Fibroblast of mammary gland (primary cell): ENCODE results near the gene DNAJC8.

Experiments
- DNase-seq: peaks from one replicate; pipeline ENCODE4 v3.0.0-alpha.2; 2010; ENCODE audit warnings: low read depth
- H3K4me3 ChIP-seq: 2 replicates; pipeline ENCODE4 v1.5.1; 2011; ENCODE audit warnings: low read depth, mild to moderate bottlenecking, low read length, moderate library complexity; ENCODE audit not compliant: control insufficient read depth
- CTCF ChIP-seq: conservative IDR thresholded peaks from 2 replicates; pipeline ENCODE4 v1.5.1; 2011; ENCODE audit warnings: low read depth, low read length, inconsistent platforms; ENCODE audit not compliant: control insufficient read depth, insufficient read depth

DNAJC8 gene

DNA sequence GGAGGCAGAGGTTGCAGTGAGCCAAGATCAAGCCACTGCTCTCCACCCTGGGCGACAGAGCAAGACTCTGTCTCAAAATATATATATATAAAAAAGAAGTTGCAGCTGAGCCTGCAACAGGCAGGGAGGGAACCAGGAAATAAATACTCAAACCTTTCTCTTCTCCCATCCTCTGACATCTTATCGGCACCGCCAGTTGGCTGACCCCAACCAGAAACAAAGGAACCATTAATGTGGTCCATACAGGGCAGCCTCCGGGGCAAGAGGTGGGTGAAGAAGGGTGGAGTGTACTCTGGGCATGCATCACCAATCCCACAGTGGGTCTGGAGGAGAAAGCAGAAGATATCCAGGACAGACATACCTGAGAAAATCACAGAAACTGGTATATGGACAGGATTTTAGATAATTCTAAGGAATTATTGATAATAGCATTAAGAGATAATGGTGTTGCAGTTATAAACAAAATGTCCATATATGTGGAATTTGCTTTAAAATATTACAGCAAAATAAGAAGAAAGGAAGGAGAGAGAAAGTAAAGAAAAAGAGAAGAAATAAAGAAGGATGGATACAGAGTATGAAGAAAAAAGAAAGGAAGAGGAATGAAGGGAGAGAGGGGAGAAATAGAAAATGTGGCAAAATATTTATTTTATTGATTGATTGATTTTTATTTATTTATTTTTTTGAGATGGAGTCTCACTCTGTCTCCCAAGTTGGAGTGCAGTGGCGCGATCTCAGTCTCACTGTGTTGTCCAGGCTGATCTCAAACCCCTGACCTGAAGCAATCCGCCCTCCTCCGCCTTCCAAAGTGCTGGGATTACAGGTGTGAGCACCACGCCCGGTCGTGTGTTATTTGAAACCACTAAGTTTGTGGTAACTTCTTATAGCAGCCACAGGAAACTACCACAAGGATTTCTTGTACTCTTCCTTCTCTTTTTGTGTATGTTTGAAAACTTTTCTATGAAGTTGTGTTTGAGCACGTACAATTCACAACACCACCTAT, 52.2 kb downstream of the DNAJC8 start:
- TF ChIP-seq CTCF, result no peak
- no peak for DNase-seq
- H3K4me3 ChIP-seq, result no peak overlapping the region

DNA sequence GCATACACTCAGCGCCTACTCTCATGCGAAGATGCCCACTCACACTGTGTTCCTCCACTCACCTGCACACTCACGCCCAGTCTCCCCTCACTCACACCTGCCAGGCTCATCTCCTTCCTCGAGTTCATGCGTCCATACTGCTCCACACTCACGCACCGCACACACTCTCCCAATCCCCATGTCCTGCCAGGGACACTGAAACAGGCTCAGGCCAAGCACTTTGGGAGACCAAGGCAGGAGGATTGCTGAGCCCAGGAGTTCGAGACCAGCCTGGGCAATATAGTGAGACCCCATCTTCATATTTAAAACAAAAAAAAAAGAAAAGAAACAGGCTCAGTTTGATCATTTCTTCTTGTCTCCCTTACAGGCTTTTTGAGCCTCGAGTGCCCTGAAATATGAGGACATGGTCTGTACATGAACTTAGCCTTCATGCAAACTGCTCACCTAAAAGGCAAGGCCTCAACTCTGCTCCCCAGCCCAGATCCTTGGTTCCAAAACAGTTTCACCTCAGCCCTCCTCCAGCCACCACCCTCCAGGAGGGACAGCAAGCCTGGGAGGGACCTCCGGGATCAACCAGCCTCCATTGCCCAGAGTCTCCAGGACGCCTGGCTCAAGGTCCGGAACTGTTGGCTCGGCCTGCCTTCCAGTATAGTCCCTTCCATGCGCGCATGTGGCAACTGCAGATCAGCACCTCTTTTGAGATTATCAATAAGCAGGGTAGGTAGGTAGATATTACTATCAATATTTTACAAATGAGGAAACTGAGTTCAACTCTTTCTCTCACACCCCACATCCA, 53.9 kb downstream of the DNAJC8 start:
- TF ChIP-seq CTCF, result no peak
- H3K4me3 ChIP-seq, result no peak overlapping the region
- DNase-seq, result no peak

GRCh38 chr1:28176492-28177470, 56.0 kb downstream of the DNAJC8 start, which contains the start of gene PTAFR:
Gene PTAFR, minus strand, starts transcription at chr1:28176690. Its CDS starts 25,669 bp downstream, at chr1:28151021.
- DNase-seq, result no peak
- TF ChIP-seq CTCF, result no peak
- H3K4me3 ChIP-seq, result no peak within 1 kb of the TSS

- H3K4me3 ChIP-seq, result no peak overlapping the region
- no peak for DNase-seq
- TF ChIP-seq CTCF, result no peak
Measured at GRCh38 chr1:28175955-28176485, 56.8 kb downstream of the DNAJC8 start.

GRCh38 chr1:28173980-28174297, 58.9 kb downstream of the DNAJC8 start:
- no peak for TF ChIP-seq CTCF
- H3K4me3 ChIP-seq, result no peak overlapping the region
- peak; percentile 30 for DNase-seq
